ENCODE measurements around the gene POR.

- TF ChIP-seq, protein P1, sequence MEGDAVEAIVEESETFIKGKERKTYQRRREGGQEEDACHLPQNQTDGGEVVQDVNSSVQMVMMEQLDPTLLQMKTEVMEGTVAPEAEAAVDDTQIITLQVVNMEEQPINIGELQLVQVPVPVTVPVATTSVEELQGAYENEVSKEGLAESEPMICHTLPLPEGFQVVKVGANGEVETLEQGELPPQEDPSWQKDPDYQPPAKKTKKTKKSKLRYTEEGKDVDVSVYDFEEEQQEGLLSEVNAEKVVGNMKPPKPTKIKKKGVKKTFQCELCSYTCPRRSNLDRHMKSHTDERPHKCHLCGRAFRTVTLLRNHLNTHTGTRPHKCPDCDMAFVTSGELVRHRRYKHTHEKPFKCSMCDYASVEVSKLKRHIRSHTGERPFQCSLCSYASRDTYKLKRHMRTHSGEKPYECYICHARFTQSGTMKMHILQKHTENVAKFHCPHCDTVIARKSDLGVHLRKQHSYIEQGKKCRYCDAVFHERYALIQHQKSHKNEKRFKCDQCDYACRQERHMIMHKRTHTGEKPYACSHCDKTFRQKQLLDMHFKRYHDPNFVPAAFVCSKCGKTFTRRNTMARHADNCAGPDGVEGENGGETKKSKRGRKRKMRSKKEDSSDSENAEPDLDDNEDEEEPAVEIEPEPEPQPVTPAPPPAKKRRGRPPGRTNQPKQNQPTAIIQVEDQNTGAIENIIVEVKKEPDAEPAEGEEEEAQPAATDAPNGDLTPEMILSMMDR (IDR thresholded peaks at IDR 0.05; ENCODE audit: low read depth, low read length): no peak
- TF ChIP-seq POLR2A (IDR thresholded peaks at IDR 0.05; ENCODE audit: extremely low read depth, insufficient read length): no peak
- TF ChIP-seq MAX (IDR thresholded peaks at IDR 0.05; ENCODE audit: low read depth, low read length): no peak
- no peak for TF ChIP-seq MYC (IDR thresholded peaks at IDR 0.05; ENCODE audit: low read depth, low read length)
Measured at GRCh38 chr7:75945297-75946168, 30.6 kb downstream of the POR start.
